Measurements from ENCODE around the gene C8G. TPM values are rescaled to one million over a fixed set of nuclear protein-coding genes. Genes with fewer than 3 reads are reported as not detected.

Gene C8G
- total RNA-seq, 1 experiment from 2014 or later: 0.77 TPM

GRCh38 chr9:136951541-136952320 is 6.7 kb downstream of the C8G start, which contains the start of gene LCN12:
Gene LCN12 (plus strand): TSS chr9:136952273. CDS start chr9:136952328, 55 bp downstream.
- H3K27ac ChIP-seq (ENCODE audit: low read length): no peak within 1 kb of the TSS
- no peaks in the 10 kb centered on the region for H3K27me3 ChIP-seq (ENCODE audit: low read length)
- TF ChIP-seq EZH2phosphoT487 (IDR thresholded peaks at IDR 0.05; ENCODE audit: borderline replicate concordance, low read length) (no peak), CTCF (conservative IDR thresholded peaks at IDR 0.05; ENCODE audit: low read depth, low read length) (no peak), EZH2 (IDR thresholded peaks at IDR 0.05; ENCODE audit: low read length, unreplicated experiment) (no peak)
- no peak within 1 kb of the TSS for H3K9ac ChIP-seq (ENCODE audit: low read length)
- no TSS peak for BruUV-seq (replicated peaks)
- no peak within 1 kb of the TSS for H3K4me2 ChIP-seq (ENCODE audit: low read length)
- DNase-seq (no peak), ATAC-seq (no peak)
- peaks cover 16% of the 10 kb centered on the region for H3K4me1 ChIP-seq (ENCODE audit: insufficient read depth, low read length)
- H3K4me3 ChIP-seq (ENCODE audit: low read length): no peak within 1 kb of the TSS
- H3K36me3 ChIP-seq (ENCODE audit: low read depth, low read length): no peaks in the 10 kb centered on the region
- CTCF ChIA-PET: no interaction called here
- no peaks in the 10 kb centered on the region for H3K79me2 ChIP-seq (ENCODE audit: low read length)
- POLR2A ChIA-PET (ENCODE audit: unreplicated experiment): no interaction called here
- H3K9me3 ChIP-seq (ENCODE audit: low read length): no peaks in the 10 kb centered on the region
- no peaks in the 10 kb centered on the region for H4K20me1 ChIP-seq (ENCODE audit: low read length)
- H2AFZ ChIP-seq (ENCODE audit: low read length): no peak within 1 kb of the TSS
- no peaks in the 10 kb centered on the region for H3F3A ChIP-seq (ENCODE audit: low read length, unreplicated experiment)
- H3K9me2 ChIP-seq (replicated peaks; ENCODE audit: low read length): no peaks in the 10 kb centered on the region
- intact Hi-C loops (cut with micrococcal nuclease): loop anchor here (2.0 kb wide), 1 partner anchor 41 kb away; the partner anchor contains the start of gene PAXX

DNA sequence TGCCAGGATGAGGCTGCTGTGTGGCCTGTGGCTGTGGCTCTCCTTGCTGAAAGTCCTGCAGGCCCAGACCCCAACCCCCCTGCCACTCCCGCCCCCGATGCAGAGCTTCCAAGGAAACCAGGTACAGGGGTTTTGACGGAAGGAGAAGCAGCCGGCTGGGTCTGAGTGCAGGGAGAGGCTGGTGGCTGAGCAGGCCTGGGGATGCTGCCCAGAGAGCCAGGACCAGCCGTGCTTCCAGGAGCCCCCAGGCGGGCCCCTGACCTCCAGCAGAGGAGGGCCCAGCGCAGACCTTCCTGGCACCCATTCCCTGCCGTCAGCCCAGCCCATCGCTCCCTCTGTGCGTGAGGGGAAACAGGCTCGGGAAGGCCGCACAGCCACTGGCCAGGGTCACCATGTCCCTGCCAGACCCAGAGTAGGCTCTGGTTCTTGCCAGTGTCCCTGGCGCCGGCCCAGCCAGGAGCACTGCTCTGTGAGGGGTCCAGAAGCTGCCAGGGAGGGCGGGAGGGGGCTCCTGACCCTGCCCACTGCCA is 7.3 kb downstream of the C8G start:
- intact Hi-C loops (cut with micrococcal nuclease): no loop called here
- Histone ChIP-seq H3K27ac (ENCODE audit: low read length) (no peak overlapping the region), H3F3A (ENCODE audit: low read length, unreplicated experiment) (no peaks in the 10 kb centered on the region), H4K20me1 (ENCODE audit: low read length) (no peaks in the 10 kb centered on the region), H3K36me3 (ENCODE audit: low read depth, low read length) (no peaks in the 10 kb centered on the region), H3K4me2 (ENCODE audit: low read length) (no peak overlapping the region), H3K4me1 (ENCODE audit: insufficient read depth, low read length) (peaks cover 16% of the 10 kb centered on the region), H2AFZ (ENCODE audit: low read length) (no peak overlapping the region), H3K4me3 (ENCODE audit: low read length) (no peak overlapping the region), H3K9me2 (replicated peaks; ENCODE audit: low read length) (no peaks in the 10 kb centered on the region), H3K9ac (ENCODE audit: low read length) (no peak overlapping the region), H3K79me2 (ENCODE audit: low read length) (no peaks in the 10 kb centered on the region), H3K27me3 (ENCODE audit: low read length) (no peaks in the 10 kb centered on the region), H3K9me3 (ENCODE audit: low read length) (no peaks in the 10 kb centered on the region)
- ATAC-seq (no peak), DNase-seq (no peak)
- POLR2A ChIA-PET (ENCODE audit: unreplicated experiment): no interaction called here
- CTCF ChIA-PET: no interaction called here
- no TSS peak for BruUV-seq (replicated peaks)
- TF ChIP-seq EZH2 (IDR thresholded peaks at IDR 0.05; ENCODE audit: low read length, unreplicated experiment): no peak
- no peak for TF ChIP-seq EZH2phosphoT487 (IDR thresholded peaks at IDR 0.05; ENCODE audit: borderline replicate concordance, low read length)
- no peak for TF ChIP-seq CTCF (conservative IDR thresholded peaks at IDR 0.05; ENCODE audit: low read depth, low read length)

Data from PC-3 (cell line).